Mesothelial cell of epicardium (in vitro differentiated cells): ENCODE data around the gene CMIP. TPM values are rescaled to one million over a fixed set of nuclear protein-coding genes. Genes with fewer than 3 reads are reported as not detected.

Experiments used
- DNase-seq, 2 experiments: peaks; one replicate each; pipeline ENCODE4 v3.0.0; 2021; ENCODE audit warnings: low spot score in 2 of 2; ENCODE audit not compliant: unreplicated experiment in 2 of 2
- H3K27ac Mint-ChIP-seq: 2 replicates; pipeline ENCODE4 v1.8.0; 2021; ENCODE audit warnings: mixed read lengths
- H3K27me3 Mint-ChIP-seq: 2 replicates; pipeline ENCODE4 v1.8.0; 2021; ENCODE audit warnings: low read depth, mixed read lengths
- H3K36me3 Mint-ChIP-seq: 2 replicates; pipeline ENCODE4 v1.8.0; 2021; ENCODE audit warnings: mixed read lengths
- H3K4me1 Mint-ChIP-seq: 2 replicates; pipeline ENCODE4 v1.8.0; 2021; ENCODE audit warnings: mixed read lengths
- H3K4me3 Mint-ChIP-seq: 2 replicates; pipeline ENCODE4 v1.8.0; 2021; ENCODE audit warnings: mild to moderate bottlenecking, moderate library complexity, mixed read lengths
- H3K9me3 Mint-ChIP-seq: 2 replicates; pipeline ENCODE4 v1.8.0; 2021; ENCODE audit warnings: mixed read lengths
- CTCF ChIP-seq: fragments of 200-600 bp; sonication (generic); IDR thresholded peaks from one replicate; pipeline ENCODE4 v1.5.0; 2021; ENCODE audit warnings: antibody characterized with exemption; ENCODE audit not compliant: unreplicated experiment
- total RNA-seq: library from RNA; stranded (reverse); gene quantifications from 3 replicates; pipeline ENCODE4 v1.2.1, GENCODE V29; 2021

The CMIP gene
- total RNA-seq, 1 donor from 2014 or later = 71.0 TPM

- DNase-seq = no peak
- Mint-ChIP-seq H3K9me3 (no peaks in the 10 kb centered on the region), H3K4me3 (no peak overlapping the region), H3K36me3 (peaks cover 3% of the 10 kb centered on the region), H3K27ac (no peak overlapping the region), H3K4me1 (peaks cover 31% of the 10 kb centered on the region), H3K27me3 (no peaks in the 10 kb centered on the region)
- no peak for TF ChIP-seq CTCF
These were observed 268.1 kb downstream of the CMIP start for GRCh38 chr16:81712681-81713080.

GRCh38 chr16:81713295-81713772 is 268.7 kb downstream of the CMIP start:
- DNase-seq = no peak
- peaks cover 36% of the 10 kb centered on the region for H3K4me1 Mint-ChIP-seq
- H3K36me3 Mint-ChIP-seq = peaks cover under 1% of the 10 kb centered on the region
- TF ChIP-seq CTCF = no peak
- H3K27me3 Mint-ChIP-seq = no peaks in the 10 kb centered on the region
- H3K27ac Mint-ChIP-seq = no peak overlapping the region
- no peak overlapping the region for H3K4me3 Mint-ChIP-seq
- H3K9me3 Mint-ChIP-seq = no peaks in the 10 kb centered on the region

GRCh38 chr16:81713796-81714195 is 269.2 kb downstream of the CMIP start:
- Mint-ChIP-seq H3K4me1 (peaks cover 37% of the 10 kb centered on the region), H3K27me3 (no peaks in the 10 kb centered on the region), H3K4me3 (no peak overlapping the region), H3K36me3 (no peaks in the 10 kb centered on the region), H3K9me3 (no peaks in the 10 kb centered on the region), H3K27ac (no peak overlapping the region)
- TF ChIP-seq CTCF = no peak
- no peak for DNase-seq

GRCh38 chr16:81714583-81714982 is 270.0 kb downstream of the CMIP start:
- Mint-ChIP-seq H3K27me3 (no peaks in the 10 kb centered on the region), H3K27ac (no peak overlapping the region), H3K36me3 (no peaks in the 10 kb centered on the region), H3K4me3 (no peak overlapping the region), H3K9me3 (no peaks in the 10 kb centered on the region), H3K4me1 (peaks cover 37% of the 10 kb centered on the region)
- no peak for TF ChIP-seq CTCF
- no peak for DNase-seq

- Mint-ChIP-seq H3K4me3 (no peak overlapping the region), H3K36me3 (no peaks in the 10 kb centered on the region), H3K27ac (peak overlapping the region; percentile 85), H3K27me3 (no peaks in the 10 kb centered on the region), H3K9me3 (no peaks in the 10 kb centered on the region), H3K4me1 (peaks cover 37% of the 10 kb centered on the region)
- DNase-seq = no peak
- TF ChIP-seq CTCF = no peak
These were observed 271.0 kb downstream of the CMIP start for GRCh38 chr16:81715358-81716196.
